Measurements from ENCODE around the gene CDK5. TPM values are rescaled to one million over a fixed set of nuclear protein-coding genes. Genes with fewer than 3 reads are reported as not detected.

The CDK5 gene
- total RNA-seq, 1 donor, result 17.0 TPM

DNA sequence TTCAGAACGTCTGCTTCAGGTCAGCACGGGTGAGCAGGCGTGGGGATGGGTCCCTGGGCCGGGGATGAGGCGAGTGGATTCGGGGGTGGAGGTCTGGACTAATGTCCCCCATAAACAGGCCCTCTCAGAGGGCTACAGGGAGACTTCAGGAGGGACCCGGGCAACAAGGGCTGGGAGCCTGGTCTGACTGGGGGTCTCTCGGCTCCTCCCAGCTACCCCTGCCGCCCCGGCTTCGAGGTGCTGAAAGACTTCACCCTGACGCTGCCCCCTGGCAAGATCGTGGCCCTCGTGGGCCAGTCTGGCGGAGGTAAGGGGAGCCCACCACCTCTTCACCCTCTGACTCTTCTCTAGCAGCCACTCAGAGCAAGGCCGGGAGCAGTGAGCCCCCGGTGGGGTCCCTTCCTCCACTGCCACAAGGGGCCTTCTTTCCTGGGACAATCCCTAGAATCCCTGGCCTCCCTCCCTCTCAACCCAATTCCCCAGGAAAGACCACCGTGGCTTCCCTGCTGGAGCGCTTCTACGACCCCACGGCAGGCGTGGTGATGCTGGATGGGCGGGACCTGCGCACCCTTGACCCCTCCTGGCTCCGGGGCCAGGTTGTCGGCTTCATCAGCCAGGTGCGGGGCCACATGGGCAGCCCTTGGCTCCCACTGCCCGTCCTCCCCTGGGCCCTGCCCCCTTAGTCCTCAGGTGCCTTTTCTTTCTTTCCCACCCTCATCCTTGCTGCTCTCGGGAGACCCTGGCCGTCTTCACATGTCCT, 16.9 kb downstream of the CDK5 start:
- Histone ChIP-seq H3K27ac (ENCODE audit: low read depth, low read length) (no peak overlapping the region), H4K20me1 (ENCODE audit: insufficient read depth, low read length) (no peaks in the 10 kb centered on the region), H3K79me2 (ENCODE audit: insufficient read depth, low read length) (no peaks in the 10 kb centered on the region), H3K4me3 (ENCODE audit: insufficient read depth, low read length) (no peak overlapping the region), H3K4me1 (ENCODE audit: insufficient read depth, low read length) (peaks cover 18% of the 10 kb centered on the region), H3K27me3 (ENCODE audit: insufficient read depth, low read length) (no peaks in the 10 kb centered on the region), H3K36me3 (ENCODE audit: insufficient read depth, low read length) (peaks cover 10% of the 10 kb centered on the region), H3K9me3 (ENCODE audit: low read depth, low read length) (no peaks in the 10 kb centered on the region), H3K4me2 (ENCODE audit: insufficient read depth, low read length) (no peak overlapping the region), H2AFZ (ENCODE audit: low read length) (no peak overlapping the region)
- TF ChIP-seq, protein P1, sequence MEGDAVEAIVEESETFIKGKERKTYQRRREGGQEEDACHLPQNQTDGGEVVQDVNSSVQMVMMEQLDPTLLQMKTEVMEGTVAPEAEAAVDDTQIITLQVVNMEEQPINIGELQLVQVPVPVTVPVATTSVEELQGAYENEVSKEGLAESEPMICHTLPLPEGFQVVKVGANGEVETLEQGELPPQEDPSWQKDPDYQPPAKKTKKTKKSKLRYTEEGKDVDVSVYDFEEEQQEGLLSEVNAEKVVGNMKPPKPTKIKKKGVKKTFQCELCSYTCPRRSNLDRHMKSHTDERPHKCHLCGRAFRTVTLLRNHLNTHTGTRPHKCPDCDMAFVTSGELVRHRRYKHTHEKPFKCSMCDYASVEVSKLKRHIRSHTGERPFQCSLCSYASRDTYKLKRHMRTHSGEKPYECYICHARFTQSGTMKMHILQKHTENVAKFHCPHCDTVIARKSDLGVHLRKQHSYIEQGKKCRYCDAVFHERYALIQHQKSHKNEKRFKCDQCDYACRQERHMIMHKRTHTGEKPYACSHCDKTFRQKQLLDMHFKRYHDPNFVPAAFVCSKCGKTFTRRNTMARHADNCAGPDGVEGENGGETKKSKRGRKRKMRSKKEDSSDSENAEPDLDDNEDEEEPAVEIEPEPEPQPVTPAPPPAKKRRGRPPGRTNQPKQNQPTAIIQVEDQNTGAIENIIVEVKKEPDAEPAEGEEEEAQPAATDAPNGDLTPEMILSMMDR (IDR thresholded peaks at IDR 0.05; ENCODE audit: extremely low read depth, low read depth, low read length), result no peak
- no peak for DNase-seq (ENCODE audit: insufficient read length, low spot score, missing footprints)

DNA sequence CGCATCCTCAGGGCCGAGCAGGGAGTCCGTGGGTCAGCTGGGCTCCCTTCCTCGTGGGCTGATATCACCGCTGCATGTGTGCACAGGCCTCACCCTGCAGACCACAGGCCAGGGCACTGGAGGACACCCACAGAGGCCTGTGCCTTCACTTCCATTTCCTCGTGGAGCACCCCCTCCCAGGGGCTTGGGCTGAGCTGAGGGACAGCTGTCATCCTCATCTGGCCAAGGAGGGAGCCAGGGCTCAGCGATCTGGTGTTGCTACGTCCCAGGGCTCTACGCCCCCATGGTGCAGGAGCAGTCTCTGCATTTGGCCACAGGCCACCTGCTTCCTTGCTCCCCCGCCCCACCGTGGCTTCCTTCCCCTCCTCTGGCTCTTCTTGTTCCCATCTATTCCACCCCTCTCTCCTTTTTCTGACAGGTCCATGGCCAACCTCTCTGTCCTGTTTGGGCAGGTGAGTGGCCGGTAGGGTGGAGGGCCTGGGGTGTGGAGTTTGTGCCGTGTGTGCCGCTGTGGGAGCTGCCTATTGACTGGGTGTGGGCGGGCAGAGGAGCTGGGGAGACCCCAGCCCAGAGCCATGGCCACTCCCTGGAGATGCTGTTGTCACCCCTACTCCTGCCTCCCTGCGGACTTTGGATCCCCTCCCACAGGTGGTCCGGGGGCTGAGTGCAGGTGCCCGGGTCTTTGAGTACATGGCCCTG, 17.7 kb downstream of the CDK5 start:
- DNase-seq (ENCODE audit: insufficient read length, low spot score, missing footprints), result peak; percentile 86
- Histone ChIP-seq H3K36me3 (ENCODE audit: insufficient read depth, low read length) (peaks cover 17% of the 10 kb centered on the region), H2AFZ (ENCODE audit: low read length) (no peak overlapping the region), H4K20me1 (ENCODE audit: insufficient read depth, low read length) (no peaks in the 10 kb centered on the region), H3K79me2 (ENCODE audit: insufficient read depth, low read length) (no peaks in the 10 kb centered on the region), H3K27me3 (ENCODE audit: insufficient read depth, low read length) (no peaks in the 10 kb centered on the region), H3K4me2 (ENCODE audit: insufficient read depth, low read length) (no peak overlapping the region), H3K27ac (ENCODE audit: low read depth, low read length) (peak overlapping the region; percentile 87), H3K9me3 (ENCODE audit: low read depth, low read length) (no peaks in the 10 kb centered on the region), H3K4me3 (ENCODE audit: insufficient read depth, low read length) (no peak overlapping the region), H3K4me1 (ENCODE audit: insufficient read depth, low read length) (peaks cover 18% of the 10 kb centered on the region)
- TF ChIP-seq, protein P1 (IDR thresholded peaks at IDR 0.05; ENCODE audit: extremely low read depth, low read depth, low read length), result no peak

DNA sequence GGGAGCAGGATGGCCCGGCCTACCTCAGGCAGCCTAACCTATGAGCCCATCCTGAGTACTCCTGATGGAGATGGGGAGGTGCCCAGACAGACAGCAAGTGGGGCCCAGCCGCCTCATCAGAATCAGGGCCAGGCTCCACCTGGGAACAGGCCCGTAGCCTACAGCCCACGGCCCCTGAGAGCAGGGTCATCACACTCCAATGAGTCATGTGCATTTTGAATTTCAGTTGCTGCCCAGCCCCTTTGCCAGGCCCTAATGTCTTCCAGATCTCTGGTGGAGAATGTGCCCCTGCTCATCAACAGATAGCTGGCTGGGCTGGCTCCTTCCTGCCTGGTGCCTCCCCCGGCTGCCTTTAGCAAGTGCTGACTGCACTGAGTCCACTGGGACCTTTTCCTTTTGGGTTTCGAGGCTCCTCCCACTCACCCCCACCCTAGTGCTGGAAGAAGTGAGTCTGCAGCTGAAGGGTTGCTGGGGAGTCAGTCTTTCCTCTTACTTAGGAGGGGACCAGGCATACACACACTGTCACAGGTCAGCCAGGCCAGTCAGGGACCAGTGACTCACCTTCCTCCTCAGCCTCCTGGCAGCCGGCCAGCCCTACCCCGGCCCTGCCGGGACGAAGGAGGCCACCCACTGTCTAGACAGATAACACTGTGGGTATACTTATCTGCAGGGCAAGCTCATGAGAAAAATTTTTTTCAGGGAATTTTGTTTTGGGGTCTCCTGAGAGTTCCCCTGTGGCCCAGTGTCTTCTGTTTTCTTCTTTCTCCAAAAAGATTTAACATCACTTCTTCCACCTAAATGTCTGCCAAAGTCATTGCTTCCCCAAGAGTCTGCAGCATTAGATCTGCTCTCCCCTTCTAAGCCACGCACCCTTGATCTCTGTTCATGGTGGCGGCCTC, 18.5 kb downstream of the CDK5 start:
- Histone ChIP-seq H3K79me2 (ENCODE audit: insufficient read depth, low read length) (no peaks in the 10 kb centered on the region), H3K36me3 (ENCODE audit: insufficient read depth, low read length) (peaks cover 25% of the 10 kb centered on the region), H3K4me2 (ENCODE audit: insufficient read depth, low read length) (peak overlapping the region; percentile 50), H3K9me3 (ENCODE audit: low read depth, low read length) (no peaks in the 10 kb centered on the region), H3K27ac (ENCODE audit: low read depth, low read length) (peak overlapping the region; percentile 87), H3K4me3 (ENCODE audit: insufficient read depth, low read length) (peak overlapping the region; percentile 2), H3K4me1 (ENCODE audit: insufficient read depth, low read length) (peaks cover 18% of the 10 kb centered on the region), H2AFZ (ENCODE audit: low read length) (peak overlapping the region; percentile 18), H4K20me1 (ENCODE audit: insufficient read depth, low read length) (no peaks in the 10 kb centered on the region), H3K27me3 (ENCODE audit: insufficient read depth, low read length) (no peaks in the 10 kb centered on the region)
- TF ChIP-seq, protein P1 (IDR thresholded peaks at IDR 0.05; ENCODE audit: extremely low read depth, low read depth, low read length), result no peak
- DNase-seq (ENCODE audit: insufficient read length, low spot score, missing footprints), result peak; percentile 99
